ENCODE results near the gene CABP1.

Gene CABP1

GRCh38 chr12:120625557-120626419, 14.6 kb upstream of the CABP1 start:
- DNase-seq (ENCODE audit: low read depth): no peak
- no peak overlapping the region for H3K4me3 ChIP-seq (ENCODE audit: low read depth, low read length)
- peak; percentile 59 for TF ChIP-seq CTCF (IDR thresholded peaks at IDR 0.05; ENCODE audit: low read depth, low read length, missing control alignments)

- no peak overlapping the region for H3K4me3 ChIP-seq (ENCODE audit: low read depth, low read length)
- TF ChIP-seq CTCF (IDR thresholded peaks at IDR 0.05; ENCODE audit: low read depth, low read length, missing control alignments): no peak
- DNase-seq (ENCODE audit: low read depth): no peak
These were observed 11.5 kb upstream of the CABP1 start for GRCh38 chr12:120628919-120629318.

GRCh38 chr12:120630104-120630892, 10.1 kb upstream of the CABP1 start:
- H3K4me3 ChIP-seq (ENCODE audit: low read depth, low read length): no peak overlapping the region
- no peak for TF ChIP-seq CTCF (IDR thresholded peaks at IDR 0.05; ENCODE audit: low read depth, low read length, missing control alignments)
- no peak for DNase-seq (ENCODE audit: low read depth)

- no peak for DNase-seq (ENCODE audit: low read depth)
- no peak overlapping the region for H3K4me3 ChIP-seq (ENCODE audit: low read depth, low read length)
- no peak for TF ChIP-seq CTCF (IDR thresholded peaks at IDR 0.05; ENCODE audit: low read depth, low read length, missing control alignments)
These were observed 9.3 kb upstream of the CABP1 start for GRCh38 chr12:120631097-120631496.

- no peak for TF ChIP-seq CTCF (IDR thresholded peaks at IDR 0.05; ENCODE audit: low read depth, low read length, missing control alignments)
- DNase-seq (ENCODE audit: low read depth): no peak
- H3K4me3 ChIP-seq (ENCODE audit: low read depth, low read length): peak overlapping the region; percentile 51
These were observed 721 bp downstream of the CABP1 start for GRCh38 chr12:120640861-120641833.

DNA sequence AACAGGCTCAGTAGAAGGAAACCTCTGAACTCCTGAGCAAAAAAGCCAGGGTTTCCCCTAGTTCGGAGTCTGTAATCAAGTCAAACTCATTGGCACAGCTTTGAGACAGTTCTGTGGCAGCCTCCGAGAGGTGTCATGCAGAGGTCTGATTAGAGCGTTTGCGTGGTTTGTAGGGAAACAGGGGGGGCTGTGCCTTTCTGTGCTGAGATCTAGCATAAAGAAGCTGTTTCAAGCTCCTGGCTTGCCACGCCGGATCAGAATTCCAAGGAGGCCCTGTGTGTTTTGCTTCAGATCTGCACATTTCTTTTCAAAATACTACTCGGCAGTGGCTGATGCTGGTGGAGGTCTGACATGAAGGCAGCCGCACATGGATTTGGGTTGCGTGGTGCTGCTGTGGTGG, 1.7 kb downstream of the CABP1 start:
- no peak for TF ChIP-seq CTCF (IDR thresholded peaks at IDR 0.05; ENCODE audit: low read depth, low read length, missing control alignments)
- DNase-seq (ENCODE audit: low read depth): no peak
- no peak overlapping the region for H3K4me3 ChIP-seq (ENCODE audit: low read depth, low read length)
